Panc1 (cell line): Measurements from ENCODE around the gene STARD10. TPM values are rescaled to one million over a fixed set of nuclear protein-coding genes. Genes with fewer than 3 reads are reported as not detected.

Experiments
- ATAC-seq: fragments of 200-7000 bp; cut with Tn5 transposase; 2 replicates; pipeline ENCODE4 v1.9.1; 2020; ENCODE audit warnings: mild to moderate bottlenecking, moderate library complexity
- BruUV-seq: library from RNA; stranded (reverse); fragments of 400-500 nt; replicated peaks from 2 replicates; lab custom pipeline; 2021; lab: Mats Ljungman, UMichigan
- CTCF ChIA-PET: fragments of 300-600 bp; sonication (Branson Sonifier 250); formaldehyde crosslinking; loops from one replicate; lab custom pipeline; 2022; ENCODE audit warnings: antibody characterized with exemption; lab: Charles Lee
- POLR2A ChIA-PET: fragments of 300-600 bp; sonication (Branson Sonifier 250); formaldehyde crosslinking; loops from one replicate; lab custom pipeline; 2022; ENCODE audit warnings: antibody characterized with exemption; lab: Charles Lee
- DNase-seq: peaks from one replicate; pipeline ENCODE4 v3.0.0-alpha.2; 2010; ENCODE audit warnings: low read depth, low spot score
- H3K27ac ChIP-seq: 2 replicates; pipeline ENCODE4 v1.5.1; 2011; ENCODE audit warnings: mild to moderate bottlenecking, low read length, inconsistent platforms
- H3K27me3 ChIP-seq: fragments of 200-500 bp; sonication (Bioruptor generic); 2 replicates; pipeline ENCODE4 v1.6.0; 2014; ENCODE audit warnings: low read length, inconsistent platforms; ENCODE audit not compliant: control insufficient read depth, insufficient read depth
- H3K36me3 ChIP-seq: fragments of 200-500 bp; sonication (Bioruptor generic); 2 replicates; pipeline ENCODE4 v1.5.1; 2014; ENCODE audit warnings: inconsistent platforms, mild to moderate bottlenecking, low read length, moderate library complexity; ENCODE audit not compliant: control insufficient read depth, insufficient read depth
- H3K4me1 ChIP-seq: 2 replicates; pipeline ENCODE4 v1.5.1; 2011; ENCODE audit warnings: inconsistent platforms, mild to moderate bottlenecking, low read length, moderate library complexity; ENCODE audit not compliant: control insufficient read depth, insufficient read depth
- H3K4me3 ChIP-seq, 2 experiments: 2 replicates each; pipeline ENCODE4 v1.5.1; 2011 to 2012; ENCODE audit warnings: low read depth in 2 of 2, low read length in 2 of 2, mild to moderate bottlenecking in 2 of 2, inconsistent platforms in 1 of 2, moderate library complexity in 1 of 2
- H3K9me3 ChIP-seq: fragments of 200-500 bp; sonication (Bioruptor generic); 2 replicates; pipeline ENCODE4 v1.5.1; 2014; ENCODE audit warnings: low read depth, mild to moderate bottlenecking, inconsistent platforms, low read length, moderate library complexity; ENCODE audit not compliant: control insufficient read depth, insufficient read depth
- POLR2AphosphoS5 ChIP-seq: IDR thresholded peaks from 2 replicates; pipeline ENCODE4 v1.6.1; 2012; ENCODE audit warnings: mild to moderate bottlenecking, low read depth, low read length, moderate library complexity
- SIN3A ChIP-seq: IDR thresholded peaks from 2 replicates; pipeline ENCODE4 v1.6.1; 2012; ENCODE audit warnings: low read depth, mild to moderate bottlenecking, low read length, moderate library complexity, borderline replicate concordance; ENCODE audit not compliant: insufficient read depth
- TCF7L2 ChIP-seq: IDR thresholded peaks from 2 replicates; pipeline ENCODE4 v1.6.1; 2011; ENCODE audit warnings: mild to moderate bottlenecking, low read depth, low read length, inconsistent platforms
- in situ Hi-C: cut with HindIII; loops from 2 replicates; pipeline ENCODE4 v1.10.0; 2016; ENCODE audit warnings: low sequenced_read_pairs, low pct_unique_long_range_greater_than_20kb
- intact Hi-C: fragments of 100-400 bp; cut with micrococcal nuclease; formaldehyde crosslinking; loops from one replicate; pipeline ENCODE4 v1.10.0; 2022; ENCODE audit not compliant: unreplicated experiment
- total RNA-seq: library from RNA; stranded (reverse); gene quantifications from one replicate; pipeline ENCODE4 v1.2.1, GENCODE V29; 2021; ENCODE audit not compliant: unreplicated experiment
- TF ChIP-seq, protein P1 (sequence below): fragments of 450-650 bp; IDR thresholded peaks from 2 replicates; pipeline ENCODE4 v1.5.1; 2017; ENCODE audit warnings: mild to moderate bottlenecking
- TF ChIP-seq, protein P2 (sequence below), 2 experiments: IDR thresholded peaks; 2 replicates each; pipeline ENCODE4 v1.6.1; 2011 to 2012; ENCODE audit warnings: low read depth in 2 of 2, control low read depth in 1 of 2, low read length in 1 of 2, mild to moderate bottlenecking in 1 of 2, moderate library complexity in 1 of 2; ENCODE audit not compliant: insufficient read depth in 1 of 2

Gene STARD10
- total RNA-seq, 1 experiment from 2014 or later = 32.1 TPM

DNA sequence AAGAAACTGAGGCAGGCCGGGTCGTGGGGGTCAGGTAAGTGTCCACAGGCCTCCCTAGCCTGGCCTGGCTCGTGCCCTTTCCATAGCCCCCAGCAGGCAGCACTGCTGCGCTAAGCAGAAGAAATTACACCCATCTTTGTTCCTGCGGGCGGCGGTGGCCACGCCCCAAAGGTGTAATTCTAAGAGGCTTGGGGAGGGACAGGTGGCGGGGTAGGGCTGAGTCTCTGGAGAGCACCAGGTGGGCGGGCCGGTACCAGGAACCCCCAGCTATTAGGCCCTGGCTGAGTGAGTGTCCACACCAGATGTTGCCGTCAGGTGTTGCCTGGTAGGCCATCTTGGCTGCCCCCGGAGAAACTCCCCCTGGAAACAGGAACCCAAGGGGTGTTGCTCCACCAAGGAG lies 29.3 kb downstream of the STARD10 start:
- ChIA-PET POLR2A (no interaction called here), CTCF (no interaction called here)
- DNase-seq (no peak), ATAC-seq (no peak)
- no peaks in the 10 kb centered on the region for H3K27me3 ChIP-seq
- no peak overlapping the region for H3K4me3 ChIP-seq
- TF ChIP-seq TCF7L2 (0 out of 2 replicates have a peak, but pooled peaks have one; percentile 3), SIN3A (no peak), POLR2AphosphoS5 (no peak)
- TF ChIP-seq, protein P1, sequence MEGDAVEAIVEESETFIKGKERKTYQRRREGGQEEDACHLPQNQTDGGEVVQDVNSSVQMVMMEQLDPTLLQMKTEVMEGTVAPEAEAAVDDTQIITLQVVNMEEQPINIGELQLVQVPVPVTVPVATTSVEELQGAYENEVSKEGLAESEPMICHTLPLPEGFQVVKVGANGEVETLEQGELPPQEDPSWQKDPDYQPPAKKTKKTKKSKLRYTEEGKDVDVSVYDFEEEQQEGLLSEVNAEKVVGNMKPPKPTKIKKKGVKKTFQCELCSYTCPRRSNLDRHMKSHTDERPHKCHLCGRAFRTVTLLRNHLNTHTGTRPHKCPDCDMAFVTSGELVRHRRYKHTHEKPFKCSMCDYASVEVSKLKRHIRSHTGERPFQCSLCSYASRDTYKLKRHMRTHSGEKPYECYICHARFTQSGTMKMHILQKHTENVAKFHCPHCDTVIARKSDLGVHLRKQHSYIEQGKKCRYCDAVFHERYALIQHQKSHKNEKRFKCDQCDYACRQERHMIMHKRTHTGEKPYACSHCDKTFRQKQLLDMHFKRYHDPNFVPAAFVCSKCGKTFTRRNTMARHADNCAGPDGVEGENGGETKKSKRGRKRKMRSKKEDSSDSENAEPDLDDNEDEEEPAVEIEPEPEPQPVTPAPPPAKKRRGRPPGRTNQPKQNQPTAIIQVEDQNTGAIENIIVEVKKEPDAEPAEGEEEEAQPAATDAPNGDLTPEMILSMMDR = no peak
- TF ChIP-seq, protein P2, sequence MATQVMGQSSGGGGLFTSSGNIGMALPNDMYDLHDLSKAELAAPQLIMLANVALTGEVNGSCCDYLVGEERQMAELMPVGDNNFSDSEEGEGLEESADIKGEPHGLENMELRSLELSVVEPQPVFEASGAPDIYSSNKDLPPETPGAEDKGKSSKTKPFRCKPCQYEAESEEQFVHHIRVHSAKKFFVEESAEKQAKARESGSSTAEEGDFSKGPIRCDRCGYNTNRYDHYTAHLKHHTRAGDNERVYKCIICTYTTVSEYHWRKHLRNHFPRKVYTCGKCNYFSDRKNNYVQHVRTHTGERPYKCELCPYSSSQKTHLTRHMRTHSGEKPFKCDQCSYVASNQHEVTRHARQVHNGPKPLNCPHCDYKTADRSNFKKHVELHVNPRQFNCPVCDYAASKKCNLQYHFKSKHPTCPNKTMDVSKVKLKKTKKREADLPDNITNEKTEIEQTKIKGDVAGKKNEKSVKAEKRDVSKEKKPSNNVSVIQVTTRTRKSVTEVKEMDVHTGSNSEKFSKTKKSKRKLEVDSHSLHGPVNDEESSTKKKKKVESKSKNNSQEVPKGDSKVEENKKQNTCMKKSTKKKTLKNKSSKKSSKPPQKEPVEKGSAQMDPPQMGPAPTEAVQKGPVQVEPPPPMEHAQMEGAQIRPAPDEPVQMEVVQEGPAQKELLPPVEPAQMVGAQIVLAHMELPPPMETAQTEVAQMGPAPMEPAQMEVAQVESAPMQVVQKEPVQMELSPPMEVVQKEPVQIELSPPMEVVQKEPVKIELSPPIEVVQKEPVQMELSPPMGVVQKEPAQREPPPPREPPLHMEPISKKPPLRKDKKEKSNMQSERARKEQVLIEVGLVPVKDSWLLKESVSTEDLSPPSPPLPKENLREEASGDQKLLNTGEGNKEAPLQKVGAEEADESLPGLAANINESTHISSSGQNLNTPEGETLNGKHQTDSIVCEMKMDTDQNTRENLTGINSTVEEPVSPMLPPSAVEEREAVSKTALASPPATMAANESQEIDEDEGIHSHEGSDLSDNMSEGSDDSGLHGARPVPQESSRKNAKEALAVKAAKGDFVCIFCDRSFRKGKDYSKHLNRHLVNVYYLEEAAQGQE (IDR thresholded peaks at IDR 0.05; ENCODE audit: insufficient read depth in 1 of 2, low read depth in 2 of 2, low read length in 1 of 2) = no peak
- H3K9me3 ChIP-seq = no peaks in the 10 kb centered on the region
- no TSS peak for BruUV-seq
- intact Hi-C loops = no loop called here
- H3K4me1 ChIP-seq = no peaks in the 10 kb centered on the region
- H3K27ac ChIP-seq = no peak overlapping the region
- in situ Hi-C loops = no loop called here
- H3K36me3 ChIP-seq = no peaks in the 10 kb centered on the region

DNA sequence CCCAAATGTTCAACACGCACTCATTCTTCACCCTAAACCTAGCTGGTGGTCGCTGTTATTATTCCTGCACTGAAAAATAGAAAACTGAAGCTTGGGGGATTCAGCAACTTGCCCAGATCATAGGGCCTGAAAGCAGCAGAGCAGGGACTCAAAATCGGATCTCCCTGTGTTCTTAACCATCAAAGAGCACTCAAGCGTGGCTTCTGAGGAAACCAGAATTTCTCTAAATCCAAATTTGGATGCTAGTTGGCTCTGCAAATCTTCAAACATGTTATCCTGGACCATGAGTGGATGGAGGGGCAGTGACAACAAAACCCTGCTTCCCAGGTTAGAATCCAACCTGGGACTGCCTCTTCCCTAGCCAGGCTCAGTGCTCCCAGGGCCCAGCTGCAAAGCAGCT lies 30.0 kb downstream of the STARD10 start:
- BruUV-seq = no TSS peak

More for the DNA sequence above, 30.0 kb downstream of the STARD10 start:
- ChIA-PET CTCF (no interaction called here), POLR2A (interaction anchor here (0.5 to 0.6 kb wide), 2 partner anchors 48 to 161 kb away, joined by 3 to 8 read pairs; no protein-coding TSS in a partner anchor)
- Histone ChIP-seq H3K4me1 (no peaks in the 10 kb centered on the region), H3K36me3 (no peaks in the 10 kb centered on the region), H3K27me3 (no peaks in the 10 kb centered on the region), H3K4me3 (no peak overlapping the region), H3K27ac (no peak overlapping the region), H3K9me3 (no peaks in the 10 kb centered on the region)
- in situ Hi-C loops = no loop called here
- TF ChIP-seq SIN3A (no peak), POLR2AphosphoS5 (no peak), TCF7L2 (no peak)
- TF ChIP-seq, protein P1 = no peak
- TF ChIP-seq, protein P2 (IDR thresholded peaks at IDR 0.05; ENCODE audit: insufficient read depth in 1 of 2, low read depth in 2 of 2, low read length in 1 of 2) = no peak
- intact Hi-C loops = no loop called here
- ATAC-seq = no peak
- no peak for DNase-seq
